ENCODE results near the gene HS3ST3B1. TPM values are rescaled to one million over a fixed set of nuclear protein-coding genes. Genes with fewer than 3 reads are reported as not detected.

The HS3ST3B1 gene
- total RNA-seq, 2 donors from 2014 or later, result 13.2 to 22.0 TPM

DNA sequence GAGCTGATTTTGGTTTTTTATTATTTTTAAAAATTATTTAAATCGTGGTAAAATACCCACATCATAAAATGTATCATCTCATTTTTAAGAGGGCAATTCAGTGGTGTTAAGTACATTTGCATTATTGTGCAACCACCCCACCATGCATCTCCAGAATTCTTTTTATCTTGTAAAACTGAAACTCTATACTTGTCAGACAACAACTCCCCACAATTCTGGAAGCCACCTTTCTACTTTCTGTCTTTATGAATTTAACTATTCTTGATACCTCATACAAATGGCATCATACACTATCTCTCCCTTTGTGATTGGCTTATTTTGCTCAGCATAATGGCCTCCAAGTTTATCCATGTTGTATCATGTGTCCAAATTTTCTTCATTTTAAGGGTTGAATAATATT, 97.9 kb downstream of the HS3ST3B1 start:
- no peak overlapping the region for H3K4me3 Mint-ChIP-seq
- DNase-seq (ENCODE audit: low spot score) (no peak), ATAC-seq (peak; percentile 44 to 70)
- H3K4me1 Mint-ChIP-seq (ENCODE audit: low read depth in 2 of 2), result peaks cover 26 to 29% of the 10 kb centered on the region in 2 donors
- H3K9me3 Mint-ChIP-seq, result peaks cover 7% of the 10 kb centered on the region
- H3K36me3 Mint-ChIP-seq, result peaks cover 6% of the 10 kb centered on the region
- H3K27me3 Mint-ChIP-seq, result peaks cover 0 to 3% of the 10 kb centered on the region in 2 donors
- H3K27ac Mint-ChIP-seq, result peak overlapping the region in 1 of 2 donors; percentile 20

Other genes starting within 250 kb of the HS3ST3B1 start
- 10 to 100 TPM; 22.7 to 26.4 TPM for gene COX10, start 231.6 kb upstream of the HS3ST3B1 start, total RNA-seq
- not detected for gene CDRT15, start 64.2 kb upstream of the HS3ST3B1 start, total RNA-seq

Measured in natural killer cell treated with Interleukin-12 subunit alpha and Interleukin-12 subunit beta and Interleukin-15 and Interleukin-18, amount 100 ng/mL, for 72 hours (primary cell).